ENCODE data around the gene RASGRP3.

The RASGRP3 gene

GRCh38 chr2:33599175-33599942 lies 122.9 kb downstream of the RASGRP3 start, which contains the start of gene FAM98A:
TSS of gene FAM98A (minus strand) at chr2:33599299. CDS start at chr2:33599221, 78 bp downstream.
- Histone ChIP-seq H2AFZ (ENCODE audit: low read length) (0 out of 2 replicates have a peak within 1 kb of the TSS, but pooled peaks have one; percentile 24), H3K9ac (ENCODE audit: low read length) (peak within 1 kb of the TSS; percentile 80), H3F3A (ENCODE audit: insufficient read depth, low read length) (no peaks in the 10 kb centered on the region), H3K79me2 (ENCODE audit: insufficient read depth, low read length) (peaks cover 33% of the 10 kb centered on the region), H3K4me3 (ENCODE audit: low read depth, low read length, poor library complexity, severe bottlenecking) (peak within 1 kb of the TSS; percentile 77), H3K4me1 (ENCODE audit: insufficient read depth, low read length, severe bottlenecking) (peaks cover 23% of the 10 kb centered on the region), H4K20me1 (ENCODE audit: insufficient read depth, low read length) (no peaks in the 10 kb centered on the region), H3K27ac (ENCODE audit: low read depth, low read length, poor library complexity, severe bottlenecking) (peak within 1 kb of the TSS; percentile 58), H3K9me2 (ENCODE audit: low read depth, low read length) (no peaks in the 10 kb centered on the region), H3K4me2 (ENCODE audit: low read length) (peak within 1 kb of the TSS; percentile 88), H3K27me3 (ENCODE audit: insufficient read depth, low read length) (no peaks in the 10 kb centered on the region), H3K9me3 (ENCODE audit: low read length) (no peaks in the 10 kb centered on the region), H3K36me3 (ENCODE audit: insufficient read depth, low read length) (peaks cover 9% of the 10 kb centered on the region)
- TF ChIP-seq CTCF (IDR thresholded peaks at IDR 0.05; ENCODE audit: low read length) (no peak), EZH2 (IDR thresholded peaks at IDR 0.05; ENCODE audit: borderline replicate concordance, low read length) (no peak)

- no peaks in the 10 kb centered on the region for H3K27me3 ChIP-seq (ENCODE audit: insufficient read depth, low read length)
- H2AFZ ChIP-seq (ENCODE audit: low read length) = 0 out of 2 replicates have a peak overlapping the region, but pooled peaks have one; percentile 24
- H3K79me2 ChIP-seq (ENCODE audit: insufficient read depth, low read length) = peaks cover 33% of the 10 kb centered on the region
- TF ChIP-seq EZH2 (IDR thresholded peaks at IDR 0.05; ENCODE audit: borderline replicate concordance, low read length) = no peak
- no peak for TF ChIP-seq CTCF (IDR thresholded peaks at IDR 0.05; ENCODE audit: low read length)
- no peaks in the 10 kb centered on the region for H4K20me1 ChIP-seq (ENCODE audit: insufficient read depth, low read length)
- H3K36me3 ChIP-seq (ENCODE audit: insufficient read depth, low read length) = peaks cover 6% of the 10 kb centered on the region
- H3K9me2 ChIP-seq (ENCODE audit: low read depth, low read length) = no peaks in the 10 kb centered on the region
- peaks cover 23% of the 10 kb centered on the region for H3K4me1 ChIP-seq (ENCODE audit: insufficient read depth, low read length, severe bottlenecking)
- peak overlapping the region; percentile 71 for H3K9ac ChIP-seq (ENCODE audit: low read length)
- H3K27ac ChIP-seq (ENCODE audit: low read depth, low read length, poor library complexity, severe bottlenecking) = no peak overlapping the region
- no peaks in the 10 kb centered on the region for H3F3A ChIP-seq (ENCODE audit: insufficient read depth, low read length)
- no peaks in the 10 kb centered on the region for H3K9me3 ChIP-seq (ENCODE audit: low read length)
- peak overlapping the region; percentile 77 for H3K4me3 ChIP-seq (ENCODE audit: low read depth, low read length, poor library complexity, severe bottlenecking)
- H3K4me2 ChIP-seq (ENCODE audit: low read length) = peak overlapping the region; percentile 88
Observed at GRCh38 chr2:33599943-33600192, 123.4 kb downstream of the RASGRP3 start.

- TF ChIP-seq CTCF (IDR thresholded peaks at IDR 0.05; ENCODE audit: low read length) (no peak), EZH2 (IDR thresholded peaks at IDR 0.05; ENCODE audit: borderline replicate concordance, low read length) (no peak)
- no peaks in the 10 kb centered on the region for H3K27me3 ChIP-seq (ENCODE audit: insufficient read depth, low read length)
- no peaks in the 10 kb centered on the region for H4K20me1 ChIP-seq (ENCODE audit: insufficient read depth, low read length)
- H2AFZ ChIP-seq (ENCODE audit: low read length) = no peak overlapping the region
- peaks cover 16% of the 10 kb centered on the region for H3K79me2 ChIP-seq (ENCODE audit: insufficient read depth, low read length)
- H3K9me2 ChIP-seq (ENCODE audit: low read depth, low read length) = no peaks in the 10 kb centered on the region
- no peaks in the 10 kb centered on the region for H3F3A ChIP-seq (ENCODE audit: insufficient read depth, low read length)
- H3K4me2 ChIP-seq (ENCODE audit: low read length) = no peak overlapping the region
- H3K27ac ChIP-seq (ENCODE audit: low read depth, low read length, poor library complexity, severe bottlenecking) = no peak overlapping the region
- H3K4me1 ChIP-seq (ENCODE audit: insufficient read depth, low read length, severe bottlenecking) = peaks cover 16% of the 10 kb centered on the region
- H3K9ac ChIP-seq (ENCODE audit: low read length) = no peak overlapping the region
- H3K9me3 ChIP-seq (ENCODE audit: low read length) = no peaks in the 10 kb centered on the region
- no peaks in the 10 kb centered on the region for H3K36me3 ChIP-seq (ENCODE audit: insufficient read depth, low read length)
- no peak overlapping the region for H3K4me3 ChIP-seq (ENCODE audit: low read depth, low read length, poor library complexity, severe bottlenecking)
Observed at GRCh38 chr2:33602201-33602830, 125.9 kb downstream of the RASGRP3 start.
